Renal cortex interstitium (tissue), 11 donors: Measurements from ENCODE around the gene SMIM12. TPM values are rescaled to one million over a fixed set of nuclear protein-coding genes. Genes with fewer than 3 reads are reported as not detected.
A peak's percentile ranks its signal among the peaks of the same experiment; 100 is the strongest.

Experiments used
- DNase-seq, 11 donors: peaks; one replicate each; pipeline ENCODE4 v3.0.0-alpha.2; 2013; ENCODE audit warnings: low read depth in 9 of 11, low spot score in 4 of 11; ENCODE audit errors: extremely low read depth in 1 of 11
- polyA plus RNA-seq, 3 donors: library from polyadenylated mRNA; unstranded; fragments of 120-200 nt; gene quantifications; one replicate each; pipeline ENCODE4 v1.2.1, GENCODE V29; 2013; ENCODE audit not compliant: insufficient read length in 3 of 3

SMIM12 gene
- polyA plus RNA-seq, 3 donors: 29.9 to 33.3 (median 31.5) TPM

GRCh38 chr1:34885405-34886247 is 26.1 kb upstream of the SMIM12 start:
- DNase-seq: peak in 3 of 11 donors; percentile 23 to 35 (median 24)

GRCh38 chr1:34884961-34885360 is 25.4 kb upstream of the SMIM12 start:
- no peak for DNase-seq

- DNase-seq: no peak
Measured at GRCh38 chr1:34884536-34884935, 25.0 kb upstream of the SMIM12 start.

GRCh38 chr1:34879230-34879629 is 19.7 kb upstream of the SMIM12 start:
- DNase-seq: no peak

GRCh38 chr1:34876406-34876805 is 16.9 kb upstream of the SMIM12 start:
- no peak for DNase-seq

GRCh38 chr1:34874296-34874952 is 14.9 kb upstream of the SMIM12 start:
- DNase-seq: no peak

GRCh38 chr1:34872133-34872503 is 12.6 kb upstream of the SMIM12 start:
- DNase-seq: no peak

GRCh38 chr1:34871443-34872132 is 12.0 kb upstream of the SMIM12 start:
- no peak for DNase-seq

GRCh38 chr1:34870395-34870794 is 10.8 kb upstream of the SMIM12 start:
- no peak for DNase-seq

- DNase-seq: no peak
Measured at GRCh38 chr1:34869760-34870159, 10.2 kb upstream of the SMIM12 start.

GRCh38 chr1:34868230-34869049 is 8.9 kb upstream of the SMIM12 start:
- no peak for DNase-seq

GRCh38 chr1:34867415-34867814 is 7.9 kb upstream of the SMIM12 start:
- DNase-seq: no peak

GRCh38 chr1:34866762-34867109 is 7.2 kb upstream of the SMIM12 start:
- DNase-seq: no peak

GRCh38 chr1:34865981-34866761 is 6.6 kb upstream of the SMIM12 start:
- DNase-seq: peak in 9 of 11 donors; percentile 49 to 82 (median 68)

GRCh38 chr1:34865573-34865972 is 6.0 kb upstream of the SMIM12 start:
- DNase-seq: no peak

- no peak for DNase-seq
Measured at GRCh38 chr1:34864759-34865158, 5.2 kb upstream of the SMIM12 start.

GRCh38 chr1:34863501-34863900 is 4.0 kb upstream of the SMIM12 start:
- no peak for DNase-seq

- no peak for DNase-seq
Measured at GRCh38 chr1:34858901-34859445, 576 bp downstream of the SMIM12 start.
